HUDEP-2 (cell line): Measurements from ENCODE around the gene AGAP4.
"Not testable (repeated sequence)": the region's sequence is repeated elsewhere in the genome, so short reads cannot be mapped to it uniquely, and the experiment has no call there.

Experiments
- DNase-seq, 76 experiments: peaks; one replicate each; lab custom pipeline; 2025; ENCODE audit not compliant: unreplicated experiment in 76 of 76; lab: John Stamatoyannopoulos, UW

AGAP4 gene

DNA sequence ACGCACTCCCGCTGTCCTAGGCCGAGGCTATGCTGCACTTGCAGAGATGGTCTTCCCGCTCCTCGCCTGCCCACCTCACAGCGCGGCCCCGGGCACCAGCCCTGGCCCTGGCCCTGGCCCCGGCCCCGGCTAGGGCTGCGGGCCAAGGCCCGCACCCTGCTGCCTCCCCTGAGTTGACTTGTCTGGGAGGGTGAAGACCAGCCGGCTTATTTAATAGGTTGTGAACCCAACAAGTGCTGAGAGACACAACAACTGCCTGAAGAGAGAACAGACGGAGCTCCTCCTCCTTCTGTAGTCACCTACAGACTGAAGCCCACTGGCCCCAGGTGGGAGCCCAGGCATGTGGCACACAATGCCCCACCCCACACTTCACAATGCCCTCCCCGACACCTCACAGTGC, at the start of gene AGAP4:
Gene AGAP4 (minus strand): TSS at position 101 of the 400 bp plus-strand sequence. CDS start 153 bp downstream, outside the sequence.
- DNase-seq, result not testable (repeated sequence)

- DNase-seq, result not testable (repeated sequence)
Observed at GRCh38 chr10:45890721-45891120, 43.4 kb upstream of the AGAP4 start.

- not testable (repeated sequence) for DNase-seq
Observed at GRCh38 chr10:45889539-45890230, 42.4 kb upstream of the AGAP4 start.

DNA sequence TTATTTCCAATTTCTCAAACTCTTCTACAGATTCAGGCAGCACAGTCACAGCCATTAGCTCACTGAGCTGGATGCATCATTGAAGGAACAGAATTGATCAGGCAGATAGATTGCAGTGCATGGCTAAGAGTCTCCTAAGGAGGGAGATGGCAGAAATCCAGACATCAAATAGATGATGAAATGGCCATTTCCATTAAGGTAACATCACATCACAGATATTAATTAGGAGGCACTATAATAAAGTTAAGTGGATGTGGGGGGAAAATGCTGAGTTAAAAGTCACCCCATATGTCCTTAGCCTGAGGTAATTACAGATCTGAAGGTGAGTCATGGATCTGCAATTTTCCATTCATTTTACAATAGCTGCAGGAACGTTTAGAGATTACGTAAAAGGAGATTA, 35.6 kb upstream of the AGAP4 start:
- not testable (repeated sequence) for DNase-seq

DNA sequence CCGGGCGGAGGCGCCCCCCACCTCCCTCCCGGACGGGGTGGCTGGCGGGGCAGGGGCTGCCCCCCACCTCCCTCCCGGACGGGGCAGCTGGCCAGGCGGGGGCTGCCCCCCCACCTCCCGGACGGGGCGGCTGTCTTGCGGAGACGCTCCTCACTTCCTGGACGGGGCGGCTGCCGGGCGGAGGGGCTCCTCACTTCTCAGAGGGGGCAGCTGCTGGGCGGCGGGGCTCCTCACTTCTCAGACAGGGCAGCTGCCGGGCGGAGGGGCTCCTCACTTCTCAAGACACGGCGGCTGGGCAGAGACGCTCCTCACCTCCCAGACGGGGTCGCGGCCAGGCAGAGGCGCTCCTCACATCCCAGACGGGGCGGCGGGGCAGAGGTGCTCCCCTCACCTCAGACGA, 18.1 kb upstream of the AGAP4 start:
- not testable (repeated sequence) for DNase-seq

DNA sequence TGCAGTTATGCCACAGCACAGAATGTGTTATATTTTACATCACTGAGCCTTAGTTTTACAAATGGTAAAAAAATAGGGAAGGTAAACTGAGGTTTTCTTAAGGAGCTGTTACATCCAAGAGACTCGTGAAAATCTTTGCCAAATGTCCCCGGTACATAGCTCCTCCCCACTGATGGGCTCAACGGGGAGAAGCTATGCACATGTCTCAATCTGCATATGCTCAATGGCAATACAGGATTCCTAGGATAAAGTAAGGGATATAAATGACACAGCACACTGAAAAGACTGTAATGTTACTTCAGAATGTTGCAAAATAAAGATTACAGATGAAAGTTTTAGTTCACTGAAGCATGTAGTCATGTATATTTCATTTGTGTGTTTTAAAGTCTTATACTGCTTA, 17.0 kb upstream of the AGAP4 start:
- not testable (repeated sequence) for DNase-seq

GRCh38 chr10:45863632-45864031, 16.3 kb upstream of the AGAP4 start:
- not testable (repeated sequence) for DNase-seq

DNA sequence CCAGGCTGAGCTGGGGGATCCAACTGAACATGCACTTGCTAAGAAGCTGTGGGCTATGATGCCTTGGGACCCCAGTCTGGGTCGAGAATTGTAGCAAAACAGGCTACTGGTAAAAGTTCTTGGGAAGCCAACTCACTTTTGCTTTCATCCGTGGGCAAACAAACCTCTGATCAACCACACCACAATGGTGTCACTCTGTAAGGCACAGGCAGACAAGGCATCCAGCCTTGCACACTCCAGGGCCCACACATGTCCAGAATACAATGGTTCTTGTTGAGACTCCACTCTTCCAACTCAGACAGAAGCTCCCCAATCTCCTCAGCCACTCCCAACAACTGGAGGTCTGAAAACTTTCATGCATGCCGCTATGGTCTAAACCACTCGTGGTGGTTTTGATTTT, 10.6 kb upstream of the AGAP4 start:
- DNase-seq, result not testable (repeated sequence)

DNA sequence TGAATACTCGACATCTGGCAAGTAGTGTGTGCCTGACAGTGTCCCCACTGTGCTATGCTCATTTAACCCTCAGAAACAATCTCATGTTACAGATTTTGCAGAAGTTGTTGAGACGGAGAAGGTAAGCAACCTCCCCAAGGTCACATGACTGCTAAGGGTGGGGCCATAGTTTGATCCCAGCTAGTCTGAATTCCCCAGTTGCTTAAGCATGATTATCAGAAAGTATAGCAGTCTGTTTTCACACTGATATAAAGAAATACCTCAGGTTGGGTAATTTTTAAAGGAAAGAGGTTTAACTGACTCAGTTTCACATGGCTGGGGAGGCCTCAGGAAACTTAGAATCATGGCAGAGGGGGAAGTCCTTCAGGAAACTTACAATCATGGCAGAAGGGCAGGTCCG, 1.2 kb upstream of the AGAP4 start:
- DNase-seq, result peak in 6 of 76 experiments; percentile 2 to 31 (median 9)

DNA sequence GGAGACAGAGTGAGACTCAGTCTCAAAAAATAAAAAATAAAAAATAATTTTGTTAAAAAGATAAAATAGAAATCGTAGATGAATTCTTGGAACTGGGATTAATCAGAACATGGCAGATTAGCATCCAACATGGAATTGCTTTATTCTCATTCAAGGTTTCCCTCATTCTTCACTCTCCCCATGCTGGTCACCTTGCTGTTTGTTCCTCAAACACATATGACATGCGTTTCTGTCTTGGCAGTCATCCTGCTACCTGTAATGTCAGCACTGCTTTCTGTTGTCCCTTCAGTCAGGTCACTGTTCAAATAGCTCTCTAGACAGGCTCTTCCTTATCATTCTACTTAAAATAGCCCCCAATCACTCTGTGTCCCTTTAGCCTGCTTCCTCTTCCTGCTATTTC, 24.4 kb downstream of the AGAP4 start:
- DNase-seq, result not testable (repeated sequence)

GRCh38 chr10:45820107-45820830, 27.0 kb downstream of the AGAP4 start:
- DNase-seq, result peak in 3 of 76 experiments; percentile 4 to 14 (median 8)

DNA sequence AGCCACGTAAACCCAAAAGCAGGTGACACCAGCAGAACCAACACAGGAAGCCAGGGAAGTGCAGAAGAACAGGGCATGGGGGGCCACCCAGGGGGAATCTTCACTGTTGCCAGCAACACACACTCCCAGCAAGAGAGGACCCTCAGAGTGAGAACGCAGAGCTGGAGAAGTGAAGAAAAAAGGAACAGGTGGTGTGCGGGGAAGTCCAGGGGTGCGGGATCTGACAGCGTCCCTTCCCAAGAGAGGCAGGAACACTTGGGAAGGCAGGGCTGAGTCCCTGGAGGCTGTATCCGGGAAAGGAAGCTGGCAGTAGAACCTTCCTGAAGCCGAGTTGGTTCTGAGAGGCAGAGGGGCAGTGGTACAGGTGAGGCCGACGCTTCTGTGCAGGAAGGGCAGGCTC, 27.7 kb downstream of the AGAP4 start:
- no peak for DNase-seq

DNA sequence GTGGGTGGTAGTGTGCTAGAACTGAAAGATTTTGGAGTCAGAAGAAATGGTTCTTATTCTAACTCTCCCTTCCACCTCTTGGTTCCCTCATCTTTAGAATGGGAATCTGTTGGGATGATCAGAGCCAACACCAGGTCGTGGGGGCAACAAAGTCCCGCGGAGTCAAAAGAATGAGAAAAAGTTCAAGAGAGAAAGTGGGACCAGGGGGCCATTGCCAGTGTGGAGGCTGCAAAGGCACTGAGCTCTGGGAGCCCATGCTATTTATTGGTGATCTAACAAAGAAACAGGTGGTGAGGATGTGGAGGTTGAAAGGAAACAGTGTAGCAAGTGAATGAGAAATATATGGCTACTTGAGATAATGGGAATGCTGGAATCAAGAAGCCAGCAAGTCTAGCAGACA, 29.4 kb downstream of the AGAP4 start:
- no peak for DNase-seq

GRCh38 chr10:45817130-45817859, 30.0 kb downstream of the AGAP4 start:
- DNase-seq, result no peak

GRCh38 chr10:45814146-45814545, 33.2 kb downstream of the AGAP4 start:
- not testable (repeated sequence) for DNase-seq

DNA sequence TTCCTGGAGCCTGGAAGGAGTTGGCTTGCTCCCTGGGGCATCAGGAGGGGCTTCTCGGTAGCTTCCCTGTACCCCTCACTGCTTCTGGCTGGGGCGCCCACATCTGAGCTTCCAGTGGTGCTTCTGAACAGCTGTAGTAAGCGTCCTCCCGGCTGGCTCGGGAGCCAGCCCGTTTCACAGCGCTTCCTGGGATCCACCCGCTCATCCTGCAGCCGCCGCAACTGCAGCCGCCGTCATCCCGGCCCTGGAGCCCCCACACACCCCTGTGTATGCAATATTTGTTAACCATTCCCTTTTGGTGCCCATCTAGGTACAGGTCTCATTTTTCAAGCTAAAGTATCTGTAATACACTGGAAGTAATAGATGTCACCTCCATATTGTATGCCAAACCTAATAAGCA, 34.3 kb downstream of the AGAP4 start:
- DNase-seq, result not testable (repeated sequence)

GRCh38 chr10:45811075-45811474, 36.2 kb downstream of the AGAP4 start:
- no peak for DNase-seq

DNA sequence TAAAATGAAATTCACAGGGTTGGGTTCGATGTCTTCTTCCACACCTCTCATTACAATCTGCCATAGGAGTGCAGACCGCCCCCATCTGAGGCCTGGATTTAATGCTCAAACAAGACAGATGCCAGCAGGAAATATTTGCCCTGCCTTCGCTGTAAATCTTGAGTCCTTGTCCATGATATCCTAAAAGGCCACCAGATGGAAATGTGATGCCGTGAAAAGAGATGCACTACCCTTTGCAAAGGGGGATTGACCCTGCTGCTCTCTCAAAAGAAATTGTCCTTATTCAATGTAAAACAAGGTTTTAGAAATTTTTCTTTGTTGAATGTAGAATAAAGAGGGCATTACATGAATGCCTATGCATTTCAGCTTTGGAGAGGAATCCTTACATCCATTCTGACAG, 37.5 kb downstream of the AGAP4 start:
- DNase-seq, result no peak

DNA sequence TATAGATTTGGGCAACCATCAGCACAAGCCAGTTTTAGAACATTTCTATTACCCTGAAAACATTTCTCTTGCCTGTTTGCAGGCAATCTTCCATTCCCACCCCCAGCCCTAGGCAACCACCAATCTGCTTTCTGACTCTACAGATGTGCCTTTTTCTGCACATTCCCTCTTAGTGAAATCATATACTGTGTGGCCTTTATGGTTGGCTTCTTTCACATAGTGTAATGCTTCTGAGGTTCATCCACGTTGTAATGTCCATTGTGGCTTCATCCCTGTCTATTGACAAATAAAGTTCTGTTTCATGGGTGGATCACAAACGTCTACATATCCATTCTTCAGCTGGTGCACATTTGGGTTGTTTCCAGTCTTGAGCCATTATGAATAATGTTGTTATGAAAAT, 42.3 kb downstream of the AGAP4 start:
- not testable (repeated sequence) for DNase-seq

DNA sequence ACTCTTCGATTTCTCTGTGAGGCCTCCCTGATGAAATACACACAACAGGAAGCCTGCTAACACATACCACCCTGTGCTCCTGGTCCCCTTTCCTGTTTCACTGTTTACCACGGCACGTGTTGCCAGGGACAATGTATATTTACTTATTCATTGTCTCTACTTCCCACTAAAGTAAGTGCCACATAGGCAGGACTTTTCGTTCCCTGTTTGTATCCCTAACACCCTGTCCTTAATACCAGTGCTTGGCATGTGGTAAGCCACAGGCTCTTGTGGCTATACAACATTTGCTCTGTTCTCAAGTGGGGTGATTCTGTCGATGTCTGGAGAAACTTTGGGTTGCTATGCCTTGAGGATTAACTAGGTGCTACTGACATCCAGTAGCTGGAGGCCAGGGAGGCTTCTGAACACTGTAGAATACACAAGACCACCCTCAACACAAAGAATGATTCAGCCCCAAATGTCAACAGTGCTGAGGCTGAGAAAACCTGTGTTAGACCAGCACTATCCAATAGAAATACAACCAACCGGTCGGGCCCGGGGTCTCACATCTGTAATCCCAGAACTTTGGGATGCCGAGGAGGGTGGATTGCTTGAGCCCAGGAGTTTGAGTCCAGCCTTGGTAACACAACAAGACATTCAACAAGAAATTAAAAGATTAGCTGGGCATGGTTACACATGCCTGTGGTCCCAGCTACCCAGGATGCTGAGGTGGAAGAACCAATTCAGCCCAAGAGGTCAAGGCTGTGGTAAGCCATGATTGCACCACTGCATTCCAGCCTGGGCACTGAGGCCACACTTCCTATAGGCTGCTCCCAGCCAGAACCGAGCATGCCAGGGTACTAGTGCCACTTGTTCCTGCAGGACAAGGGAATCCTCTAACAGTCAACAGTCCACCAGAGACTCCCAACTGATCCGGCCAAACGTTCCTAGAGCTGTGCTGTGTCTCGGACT, 44.0 kb downstream of the AGAP4 start:
- not testable (repeated sequence) for DNase-seq
